HL-60 (cell line): Measurements from ENCODE around the gene NUBPL.

Source experiments
- CTCF ChIP-seq: IDR thresholded peaks from one replicate; pipeline ENCODE4 v1.5.1; 2011; ENCODE audit warnings: low read length, control low read depth, inconsistent platforms; ENCODE audit not compliant: insufficient read depth
- POLR2AphosphoS5 ChIP-seq: IDR thresholded peaks from 2 replicates; pipeline ENCODE4 v1.6.1; 2012; ENCODE audit warnings: low read depth
- SPI1 ChIP-seq: IDR thresholded peaks from 2 replicates; pipeline ENCODE4 v1.6.1; 2012; ENCODE audit warnings: low read depth, mild to moderate bottlenecking, borderline replicate concordance
- TF ChIP-seq, protein P1 (sequence below): IDR thresholded peaks from 2 replicates; pipeline ENCODE4 v1.6.1; 2012; ENCODE audit warnings: low read depth; ENCODE audit not compliant: insufficient replicate concordance

- no peak for TF ChIP-seq POLR2AphosphoS5
- TF ChIP-seq CTCF: no peak
- TF ChIP-seq, protein P1, sequence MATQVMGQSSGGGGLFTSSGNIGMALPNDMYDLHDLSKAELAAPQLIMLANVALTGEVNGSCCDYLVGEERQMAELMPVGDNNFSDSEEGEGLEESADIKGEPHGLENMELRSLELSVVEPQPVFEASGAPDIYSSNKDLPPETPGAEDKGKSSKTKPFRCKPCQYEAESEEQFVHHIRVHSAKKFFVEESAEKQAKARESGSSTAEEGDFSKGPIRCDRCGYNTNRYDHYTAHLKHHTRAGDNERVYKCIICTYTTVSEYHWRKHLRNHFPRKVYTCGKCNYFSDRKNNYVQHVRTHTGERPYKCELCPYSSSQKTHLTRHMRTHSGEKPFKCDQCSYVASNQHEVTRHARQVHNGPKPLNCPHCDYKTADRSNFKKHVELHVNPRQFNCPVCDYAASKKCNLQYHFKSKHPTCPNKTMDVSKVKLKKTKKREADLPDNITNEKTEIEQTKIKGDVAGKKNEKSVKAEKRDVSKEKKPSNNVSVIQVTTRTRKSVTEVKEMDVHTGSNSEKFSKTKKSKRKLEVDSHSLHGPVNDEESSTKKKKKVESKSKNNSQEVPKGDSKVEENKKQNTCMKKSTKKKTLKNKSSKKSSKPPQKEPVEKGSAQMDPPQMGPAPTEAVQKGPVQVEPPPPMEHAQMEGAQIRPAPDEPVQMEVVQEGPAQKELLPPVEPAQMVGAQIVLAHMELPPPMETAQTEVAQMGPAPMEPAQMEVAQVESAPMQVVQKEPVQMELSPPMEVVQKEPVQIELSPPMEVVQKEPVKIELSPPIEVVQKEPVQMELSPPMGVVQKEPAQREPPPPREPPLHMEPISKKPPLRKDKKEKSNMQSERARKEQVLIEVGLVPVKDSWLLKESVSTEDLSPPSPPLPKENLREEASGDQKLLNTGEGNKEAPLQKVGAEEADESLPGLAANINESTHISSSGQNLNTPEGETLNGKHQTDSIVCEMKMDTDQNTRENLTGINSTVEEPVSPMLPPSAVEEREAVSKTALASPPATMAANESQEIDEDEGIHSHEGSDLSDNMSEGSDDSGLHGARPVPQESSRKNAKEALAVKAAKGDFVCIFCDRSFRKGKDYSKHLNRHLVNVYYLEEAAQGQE: no peak
- TF ChIP-seq SPI1: no peak
These were observed 200.1 kb downstream of the NUBPL start for GRCh38 chr14:31761325-31761724.
